WERI-Rb-1 (cell line): Measurements from ENCODE around the gene ACOT13.
"Not testable (repeated sequence)": the region's sequence is repeated elsewhere in the genome, so short reads cannot be mapped to it uniquely, and the experiment has no call there.

Experiments
- DNase-seq: peaks from one replicate; pipeline ENCODE4 v3.0.0-alpha.2; 2020
- H3K27ac ChIP-seq: fragments of 250-450 bp; sonication (Bioruptor Pico); 2 replicates; pipeline ENCODE4 v1.5.1; 2020; ENCODE audit warnings: mild to moderate bottlenecking, moderate library complexity
- H3K27me3 ChIP-seq: fragments of 250-450 bp; sonication (Bioruptor Pico); 2 replicates; pipeline ENCODE4 v1.5.1; 2021; ENCODE audit warnings: mild to moderate bottlenecking, low read depth, moderate library complexity; ENCODE audit not compliant: insufficient read depth, severe bottlenecking
- H3K36me3 ChIP-seq: fragments of 250-450 bp; sonication (Bioruptor Pico); 2 replicates; pipeline ENCODE4 v1.5.1; 2020; ENCODE audit warnings: mild to moderate bottlenecking, moderate library complexity
- H3K4me3 ChIP-seq: 2 replicates; pipeline ENCODE4 v1.5.1; 2011; ENCODE audit warnings: low read depth, mild to moderate bottlenecking, control low read depth, low read length
- H3K9me3 ChIP-seq: fragments of 250-450 bp; sonication (Bioruptor Pico); 2 replicates; pipeline ENCODE4 v1.5.1; 2021; ENCODE audit warnings: mild to moderate bottlenecking, moderate library complexity; ENCODE audit not compliant: severe bottlenecking
- CTCF ChIP-seq: IDR thresholded peaks from 2 replicates; pipeline ENCODE4 v1.5.1; 2011; ENCODE audit warnings: low read depth, mild to moderate bottlenecking, control low read depth, inconsistent platforms, low read length

ACOT13 gene

DNA sequence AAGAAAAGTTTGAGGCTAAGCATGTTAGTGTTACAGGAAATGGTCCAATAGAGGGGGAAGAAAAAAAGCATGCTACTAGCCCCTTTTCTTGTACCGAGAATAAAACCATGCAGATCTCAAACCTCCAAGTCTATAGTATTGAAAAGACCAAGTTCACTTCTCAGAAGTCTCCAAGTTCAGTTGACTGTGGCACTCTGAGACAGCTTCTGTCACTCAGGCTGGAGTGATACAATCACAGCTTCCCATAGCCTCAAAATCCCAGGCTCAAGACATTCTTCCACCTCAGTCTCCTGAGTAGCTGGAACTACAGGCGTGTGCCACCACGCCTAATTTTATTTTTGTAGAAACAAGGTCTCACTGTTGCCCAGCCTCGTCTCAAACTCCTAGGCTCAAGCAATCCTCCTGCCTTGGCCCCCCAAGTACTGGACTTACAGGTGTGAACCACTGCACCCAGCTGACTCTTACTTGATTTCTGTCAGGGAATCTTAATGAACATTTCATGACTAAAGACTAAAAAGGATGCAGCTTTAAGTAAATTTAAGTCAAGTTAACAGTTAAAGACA is 35.9 kb downstream of the ACOT13 start:
- Histone ChIP-seq H3K27ac (no peak overlapping the region), H3K9me3 (no peaks in the 10 kb centered on the region), H3K36me3 (peaks cover 79% of the 10 kb centered on the region), H3K27me3 (no peaks in the 10 kb centered on the region), H3K4me3 (no peak overlapping the region)
- TF ChIP-seq CTCF, result no peak
- no peak for DNase-seq

- TF ChIP-seq CTCF, result no peak
- Histone ChIP-seq H3K4me3 (no peak overlapping the region), H3K36me3 (peaks cover 88% of the 10 kb centered on the region), H3K27ac (no peak overlapping the region), H3K9me3 (no peaks in the 10 kb centered on the region), H3K27me3 (no peaks in the 10 kb centered on the region)
- no peak for DNase-seq
Measured at GRCh38 chr6:24704468-24704867, 37.6 kb downstream of the ACOT13 start.

DNA sequence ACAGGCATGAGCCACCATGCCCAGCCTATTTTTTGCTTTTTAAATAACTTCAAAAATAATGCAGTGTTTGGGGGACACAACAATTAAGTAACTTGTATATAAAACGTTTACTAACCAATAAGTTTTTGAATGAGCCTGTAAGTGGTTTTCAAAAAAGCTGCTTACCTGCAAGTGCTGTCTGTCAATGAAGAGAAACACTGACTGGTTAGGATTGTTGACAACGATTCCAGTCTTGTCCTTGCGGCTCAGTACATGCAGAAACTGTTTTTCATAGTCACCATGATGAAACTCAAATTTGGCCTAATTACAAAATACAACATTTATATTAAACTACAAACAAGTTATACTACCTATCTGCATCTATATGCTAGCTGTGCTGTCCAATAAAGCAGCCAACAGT is 41.7 kb downstream of the ACOT13 start:
- no peak for DNase-seq
- peaks cover 97% of the 10 kb centered on the region for H3K36me3 ChIP-seq
- no peak overlapping the region for H3K27ac ChIP-seq
- no peaks in the 10 kb centered on the region for H3K27me3 ChIP-seq
- H3K4me3 ChIP-seq, result no peak overlapping the region
- no peaks in the 10 kb centered on the region for H3K9me3 ChIP-seq
- no peak for TF ChIP-seq CTCF

GRCh38 chr6:24709014-24709711 is 42.3 kb downstream of the ACOT13 start:
- no peak overlapping the region for H3K4me3 ChIP-seq
- H3K27me3 ChIP-seq, result no peaks in the 10 kb centered on the region
- H3K9me3 ChIP-seq, result no peaks in the 10 kb centered on the region
- TF ChIP-seq CTCF, result no peak
- peaks cover 97% of the 10 kb centered on the region for H3K36me3 ChIP-seq
- no peak overlapping the region for H3K27ac ChIP-seq
- DNase-seq, result no peak

DNA sequence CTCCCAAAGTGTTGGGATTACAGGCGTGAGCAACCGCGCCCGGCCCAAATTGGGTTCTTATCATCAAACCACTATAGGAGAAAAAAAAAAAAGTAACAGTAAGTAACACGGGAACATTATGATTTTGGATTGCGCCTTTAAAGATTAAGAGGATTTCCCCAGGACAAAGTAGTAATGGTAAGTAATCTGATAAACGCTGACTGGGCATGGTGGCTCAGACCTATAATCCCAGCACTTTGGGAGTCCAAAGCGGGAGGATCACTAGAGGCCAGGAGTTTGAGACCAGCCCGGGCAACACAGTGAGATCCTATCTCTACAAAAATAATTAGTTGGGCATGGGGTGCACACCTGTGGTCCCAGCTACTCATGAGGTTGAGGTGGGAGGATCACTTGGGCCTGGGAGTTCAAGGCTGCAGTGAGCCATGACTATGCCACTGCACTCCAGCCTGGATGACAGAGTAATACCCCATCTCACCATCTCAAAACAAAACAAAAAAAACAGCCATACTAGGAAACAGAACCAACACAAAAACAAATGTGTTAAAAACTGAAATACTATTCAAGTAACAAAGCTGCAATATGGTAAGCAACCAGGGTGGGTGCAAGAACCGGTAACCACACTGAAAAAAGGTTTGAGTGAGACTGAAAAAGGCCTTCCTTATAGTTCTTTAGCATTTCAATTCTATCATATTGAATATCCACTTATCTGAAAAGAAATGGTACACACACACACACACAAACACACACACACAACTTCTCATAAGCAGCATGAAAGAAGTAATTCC is 43.8 kb downstream of the ACOT13 start:
- no peak overlapping the region for H3K4me3 ChIP-seq
- no peaks in the 10 kb centered on the region for H3K9me3 ChIP-seq
- no peak overlapping the region for H3K27ac ChIP-seq
- H3K27me3 ChIP-seq, result no peaks in the 10 kb centered on the region
- H3K36me3 ChIP-seq, result peaks cover 98% of the 10 kb centered on the region
- DNase-seq, result no peak
- no peak for TF ChIP-seq CTCF

DNA sequence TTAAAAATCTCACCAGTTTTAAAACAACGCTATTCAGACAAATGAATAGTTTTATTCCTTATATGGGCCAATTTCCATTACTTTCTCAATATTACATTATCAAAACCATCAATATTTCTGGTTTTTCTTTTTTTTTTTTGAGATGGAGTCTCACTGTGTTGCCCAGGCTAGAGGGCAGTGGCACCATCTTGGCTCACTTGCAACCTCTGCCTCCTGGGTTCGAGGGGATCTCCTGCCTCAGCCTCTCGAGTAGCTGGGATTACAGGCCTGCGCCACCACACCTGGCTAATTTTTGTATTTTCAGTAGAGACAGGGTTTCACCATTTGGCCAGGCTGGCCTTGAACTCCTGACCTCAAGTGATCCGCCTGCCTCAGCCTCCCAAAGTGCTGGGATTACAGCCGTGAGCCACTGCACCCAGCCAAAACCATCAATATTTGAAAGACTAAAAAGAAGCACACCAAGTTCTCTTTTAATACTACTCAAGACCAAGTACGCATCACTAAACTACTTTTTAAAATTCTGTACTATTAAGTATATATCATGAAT is 49.8 kb downstream of the ACOT13 start:
- not testable (repeated sequence) for H3K4me3 ChIP-seq, H3K27ac ChIP-seq
- H3K36me3 ChIP-seq, result peaks cover 75% of the 10 kb centered on the region

More for the DNA sequence above, 49.8 kb downstream of the ACOT13 start:
- not testable (repeated sequence) for H3K9me3 ChIP-seq, H3K27me3 ChIP-seq, DNase-seq
